CD14-positive monocyte (primary cell): Measurements from ENCODE around the gene AQP7. TPM values are rescaled to one million over a fixed set of nuclear protein-coding genes. Genes with fewer than 3 reads are reported as not detected.

Source experiments
- DNase-seq, 3 donors: peaks; one replicate each; pipeline ENCODE4 v3.0.0-alpha.2; 2011 to 2022
- H2AFZ ChIP-seq: 2 replicates; pipeline ENCODE4 v1.6.0; 2012; ENCODE audit warnings: mild to moderate bottlenecking, low read depth, low read length, inconsistent platforms; ENCODE audit not compliant: insufficient read depth, poor library complexity, severe bottlenecking
- H3K27ac ChIP-seq, 2 donors: 1 replicate in 1 of 2; 2 replicates in 1 of 2; pipeline ENCODE4 v1.5.1; 2012 to 2013; ENCODE audit warnings: low read length in 2 of 2, control low read depth in 1 of 2, inconsistent platforms in 1 of 2, low read depth in 1 of 2, mild to moderate bottlenecking in 1 of 2
- H3K27me3 ChIP-seq, 2 donors: one replicate each; pipeline versions ENCODE4 v1.6.0 to v1.6.1; 2011 to 2013; ENCODE audit warnings: low read length in 2 of 2; ENCODE audit not compliant: control insufficient read depth in 2 of 2, insufficient read depth in 2 of 2
- H3K36me3 ChIP-seq, 2 donors: replicated peaks in 1 of 2; 1 replicate in 1 of 2; 2 replicates in 1 of 2; pipeline versions ENCODE4 v1.5.1 to v1.6.1; 2012 to 2013; ENCODE audit warnings: low read length in 2 of 2, control low read depth in 1 of 2, inconsistent platforms in 1 of 2, mild to moderate bottlenecking in 1 of 2; ENCODE audit not compliant: insufficient read depth in 2 of 2, control insufficient read depth in 1 of 2
- H3K4me1 ChIP-seq, 2 donors: 1 replicate in 1 of 2; 2 replicates in 1 of 2; pipeline versions ENCODE4 v1.5.1 to v1.6.1; 2012 to 2013; ENCODE audit warnings: low read length in 2 of 2, control low read depth in 1 of 2, inconsistent platforms in 1 of 2, mild to moderate bottlenecking in 1 of 2, moderate library complexity in 1 of 2; ENCODE audit not compliant: insufficient read depth in 2 of 2, control insufficient read depth in 1 of 2
- H3K4me2 ChIP-seq: replicated peaks from 2 replicates; pipeline ENCODE3; 2012; ENCODE audit warnings: low read length, moderate library complexity, mild to moderate bottlenecking; ENCODE audit not compliant: poor library complexity, severe bottlenecking; ENCODE audit errors: extremely low read depth
- H3K4me3 ChIP-seq, 3 experiments: fragments of 200-600 bp in 1 of 3; sonication (generic) in 1 of 3; replicated peaks in 1 of 3; 1 replicate in 2 of 3; 2 replicates in 1 of 3; pipeline ENCODE4 v1.5.1; 2011 to 2013; ENCODE audit warnings: low read length in 3 of 3, mild to moderate bottlenecking in 3 of 3, control low read depth in 2 of 3, low read depth in 2 of 3, inconsistent platforms in 1 of 3, moderate library complexity in 1 of 3
- H3K79me2 ChIP-seq: 2 replicates; pipeline ENCODE4 v1.6.0; 2012; ENCODE audit warnings: mild to moderate bottlenecking, control low read depth, inconsistent platforms, low read length, moderate library complexity; ENCODE audit not compliant: insufficient read depth
- H3K9ac ChIP-seq: 2 replicates; pipeline ENCODE4 v1.6.0; 2017; ENCODE audit warnings: low read length, mild to moderate bottlenecking; ENCODE audit not compliant: insufficient read depth, poor library complexity, severe bottlenecking
- H3K9me3 ChIP-seq, 2 donors: replicated peaks in 1 of 2; 1 replicate in 1 of 2; 2 replicates in 1 of 2; pipeline versions ENCODE4 v1.5.1 to v1.6.1; 2012 to 2013; ENCODE audit warnings: low read length in 2 of 2, control low read depth in 1 of 2; ENCODE audit not compliant: control insufficient read depth in 1 of 2, insufficient read depth in 1 of 2
- H4K20me1 ChIP-seq: 2 replicates; pipeline ENCODE4 v1.6.0; 2012; ENCODE audit warnings: mild to moderate bottlenecking, low read length, control low read depth, moderate library complexity; ENCODE audit not compliant: insufficient read depth
- H3K27ac Mint-ChIP-seq, 7 donors: one replicate each; pipeline ENCODE4 v1.8.0; 2020; ENCODE audit warnings: mild to moderate bottlenecking in 7 of 7, mixed read lengths in 7 of 7, moderate library complexity in 6 of 7, inconsistent platforms in 2 of 7
- H3K27me3 Mint-ChIP-seq, 3 donors: one replicate each; pipeline ENCODE4 v1.8.0; 2021 to 2022; ENCODE audit warnings: low read depth in 3 of 3, mild to moderate bottlenecking in 3 of 3, mixed read lengths in 3 of 3, moderate library complexity in 3 of 3, inconsistent platforms in 1 of 3
- H3K36me3 Mint-ChIP-seq, 2 donors: one replicate each; pipeline ENCODE4 v1.8.0; 2020; ENCODE audit warnings: mixed read lengths in 2 of 2, inconsistent platforms in 1 of 2, mild to moderate bottlenecking in 1 of 2
- H3K4me1 Mint-ChIP-seq: one replicate; pipeline ENCODE4 v1.8.0; 2020; ENCODE audit warnings: mild to moderate bottlenecking, mixed read lengths
- H3K4me3 Mint-ChIP-seq, 2 donors: one replicate each; pipeline ENCODE4 v1.8.0; 2020; ENCODE audit warnings: mild to moderate bottlenecking in 2 of 2, mixed read lengths in 2 of 2, moderate library complexity in 1 of 2
- H3K9me3 Mint-ChIP-seq, 7 donors: one replicate each; pipeline ENCODE4 v1.8.0; 2020 to 2022; ENCODE audit warnings: mixed read lengths in 7 of 7, mild to moderate bottlenecking in 6 of 7, moderate library complexity in 6 of 7, inconsistent platforms in 2 of 7
- WGBS: methylation state at CpG from one replicate; pipeline ENCODE4 v1.1.5; 2013; ENCODE audit warnings: missing lambda C conversion rate; ENCODE audit not compliant: insufficient coverage; 5-methylcytosine and 5-hydroxymethylcytosine counted together
- intact Hi-C, 2 donors: fragments of 100-400 bp; cut with micrococcal nuclease; formaldehyde crosslinking; loops; one replicate each; pipeline versions ENCODE4 v1.15.0 to v1.15.1; 2023
- polyA plus RNA-seq, 3 donors: library from polyadenylated mRNA; depleted of rRNA in 1 of 3; unstranded in 2 of 3; stranded (reverse) in 1 of 3; fragments of 300-500 nt in 2 of 3; fragments of >200 nt in 1 of 3; fragmentation: Illumina TruSeq in 2 of 3; gene quantifications; 1 replicate in 2 of 3; 2 replicates in 1 of 3; pipeline ENCODE4 v1.2.3, GENCODE V29; 2012 to 2021
- TF ChIP-seq, protein P1 (sequence below): fragments of 200-600 bp; IDR thresholded peaks from one replicate; pipeline ENCODE4 v1.8.0; 2022; ENCODE audit warnings: antibody characterized with exemption, mild to moderate bottlenecking

Gene AQP7
- polyA plus RNA-seq, 3 donors = not detected

DNA sequence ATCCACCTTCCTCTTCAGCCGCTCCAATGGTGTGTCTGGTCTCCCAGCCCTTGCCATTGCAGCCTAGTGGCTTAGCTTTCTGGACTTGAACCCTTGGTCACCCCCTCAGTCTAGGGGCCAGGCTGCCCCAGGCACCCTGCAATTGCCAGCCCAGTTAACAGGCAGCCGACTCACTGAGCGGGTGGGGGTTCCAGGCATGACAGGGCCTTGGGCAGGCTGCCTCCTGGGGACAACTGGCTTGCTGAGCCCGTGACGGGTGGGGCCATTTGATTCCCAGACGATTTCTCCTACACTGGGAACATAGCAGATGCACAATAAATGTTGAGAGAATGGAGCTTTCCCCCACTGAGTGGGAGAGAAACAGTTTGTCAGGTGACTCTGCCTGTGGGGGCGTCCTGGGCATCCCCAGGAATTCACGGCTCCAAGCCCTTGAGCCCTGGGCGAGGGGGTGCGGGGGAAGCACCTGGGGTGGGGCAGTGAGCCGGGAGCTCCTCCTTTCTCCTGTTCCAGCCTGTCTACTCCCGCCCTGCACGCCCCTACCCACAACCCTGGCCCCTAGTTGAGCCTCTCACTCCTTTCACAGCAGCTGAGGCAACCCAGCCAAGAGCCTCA is 12.6 kb upstream of the AQP7 start:
- no peaks in the 10 kb centered on the region for H3K79me2 ChIP-seq
- H3K9me3 ChIP-seq = no peaks in the 10 kb centered on the region
- no peaks in the 10 kb centered on the region for H4K20me1 ChIP-seq
- Mint-ChIP-seq H3K27me3 (peaks cover 1 to 5% (median 5%) of the 10 kb centered on the region in 3 donors), H3K4me3 (no peak overlapping the region), H3K9me3 (peaks cover 0 to 3% (median 0%) of the 10 kb centered on the region in 7 donors), H3K27ac (no peak overlapping the region), H3K4me1 (no peaks in the 10 kb centered on the region), H3K36me3 (no peaks in the 10 kb centered on the region)
- H3K27me3 ChIP-seq = no peaks in the 10 kb centered on the region
- no peak overlapping the region for H2AFZ ChIP-seq
- no peak overlapping the region for H3K9ac ChIP-seq
- TF ChIP-seq, protein P1, sequence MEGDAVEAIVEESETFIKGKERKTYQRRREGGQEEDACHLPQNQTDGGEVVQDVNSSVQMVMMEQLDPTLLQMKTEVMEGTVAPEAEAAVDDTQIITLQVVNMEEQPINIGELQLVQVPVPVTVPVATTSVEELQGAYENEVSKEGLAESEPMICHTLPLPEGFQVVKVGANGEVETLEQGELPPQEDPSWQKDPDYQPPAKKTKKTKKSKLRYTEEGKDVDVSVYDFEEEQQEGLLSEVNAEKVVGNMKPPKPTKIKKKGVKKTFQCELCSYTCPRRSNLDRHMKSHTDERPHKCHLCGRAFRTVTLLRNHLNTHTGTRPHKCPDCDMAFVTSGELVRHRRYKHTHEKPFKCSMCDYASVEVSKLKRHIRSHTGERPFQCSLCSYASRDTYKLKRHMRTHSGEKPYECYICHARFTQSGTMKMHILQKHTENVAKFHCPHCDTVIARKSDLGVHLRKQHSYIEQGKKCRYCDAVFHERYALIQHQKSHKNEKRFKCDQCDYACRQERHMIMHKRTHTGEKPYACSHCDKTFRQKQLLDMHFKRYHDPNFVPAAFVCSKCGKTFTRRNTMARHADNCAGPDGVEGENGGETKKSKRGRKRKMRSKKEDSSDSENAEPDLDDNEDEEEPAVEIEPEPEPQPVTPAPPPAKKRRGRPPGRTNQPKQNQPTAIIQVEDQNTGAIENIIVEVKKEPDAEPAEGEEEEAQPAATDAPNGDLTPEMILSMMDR = no peak
- H3K4me3 ChIP-seq = no peak overlapping the region
- H3K27ac ChIP-seq = no peak overlapping the region
- no peak overlapping the region for H3K4me2 ChIP-seq
- intact Hi-C loops = no loop called here
- H3K36me3 ChIP-seq = no peaks in the 10 kb centered on the region
- no peaks in the 10 kb centered on the region for H3K4me1 ChIP-seq
- WGBS = 93% methylated on average over 3 of the region's 13 CpGs
- no peak for DNase-seq

DNA sequence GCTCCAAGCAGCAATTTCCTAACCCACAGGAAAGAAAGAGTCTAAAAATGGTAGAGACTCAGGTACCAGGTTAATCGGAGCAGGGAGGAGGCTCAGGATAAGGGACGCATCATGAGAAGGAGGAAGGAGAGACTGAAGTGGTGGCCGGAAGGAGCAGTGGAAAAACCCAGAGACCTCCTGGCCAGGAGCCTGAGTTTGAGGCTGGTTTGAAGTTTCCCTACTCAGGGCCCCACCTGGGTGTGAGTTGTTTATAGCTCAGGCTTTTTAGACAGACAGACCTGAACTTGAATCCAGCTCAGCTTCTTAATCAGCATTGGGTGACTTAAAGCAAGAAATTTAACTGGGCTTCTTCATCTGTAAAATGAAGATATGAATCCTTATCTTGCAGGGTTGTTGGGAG is 11.9 kb upstream of the AQP7 start:
- no peaks in the 10 kb centered on the region for H3K4me1 Mint-ChIP-seq
- Histone ChIP-seq H3K9ac (no peak overlapping the region), H4K20me1 (no peaks in the 10 kb centered on the region), H3K36me3 (no peaks in the 10 kb centered on the region), H3K27ac (no peak overlapping the region), H2AFZ (no peak overlapping the region), H3K27me3 (no peaks in the 10 kb centered on the region), H3K4me2 (no peak overlapping the region), H3K79me2 (no peaks in the 10 kb centered on the region), H3K9me3 (no peaks in the 10 kb centered on the region), H3K4me3 (no peak overlapping the region), H3K4me1 (no peaks in the 10 kb centered on the region)
- peaks cover 0 to 3% (median 0%) of the 10 kb centered on the region in 7 donors for H3K9me3 Mint-ChIP-seq
- WGBS = 19% methylated on average over 3 of the region's 3 CpGs
- no peak for DNase-seq
- H3K27ac Mint-ChIP-seq = no peak overlapping the region
- TF ChIP-seq, protein P1 = no peak
- H3K4me3 Mint-ChIP-seq = no peak overlapping the region
- intact Hi-C loops = no loop called here
- H3K27me3 Mint-ChIP-seq = peaks cover 0 to 5% (median 3%) of the 10 kb centered on the region in 3 donors
- no peaks in the 10 kb centered on the region for H3K36me3 Mint-ChIP-seq
